Activated T-cell treated with anti-CD3 and anti-CD28 coated beads, Interleukin-2, amount 50 U/mL, for 1 hour (primary cell): ENCODE results near the gene CCDC93.

ENCODE experiments used
- DNase-seq: peaks from one replicate; pipeline ENCODE4 v3.0.0-alpha.2; 2020

Gene CCDC93

DNA sequence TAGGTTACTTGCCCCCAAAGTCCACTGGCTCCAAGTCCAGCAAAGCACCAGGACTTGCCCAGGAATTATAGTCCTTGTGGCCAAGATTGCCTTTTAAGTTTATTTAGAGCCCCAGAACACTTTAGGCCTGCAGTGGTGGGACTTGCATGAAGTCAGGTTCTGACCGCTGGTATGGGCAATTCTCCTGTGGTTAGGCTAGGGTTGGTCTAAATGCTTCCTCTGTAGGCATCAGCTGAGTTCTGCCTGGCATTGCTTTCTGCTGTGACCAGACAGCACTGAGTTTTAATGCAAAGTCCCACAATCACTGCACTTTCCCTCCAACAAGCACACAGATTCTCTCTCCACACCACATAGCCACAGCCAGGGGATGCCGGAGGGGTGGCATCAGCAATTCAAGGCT is 134.9 kb downstream of the CCDC93 start:
- DNase-seq = no peak

DNA sequence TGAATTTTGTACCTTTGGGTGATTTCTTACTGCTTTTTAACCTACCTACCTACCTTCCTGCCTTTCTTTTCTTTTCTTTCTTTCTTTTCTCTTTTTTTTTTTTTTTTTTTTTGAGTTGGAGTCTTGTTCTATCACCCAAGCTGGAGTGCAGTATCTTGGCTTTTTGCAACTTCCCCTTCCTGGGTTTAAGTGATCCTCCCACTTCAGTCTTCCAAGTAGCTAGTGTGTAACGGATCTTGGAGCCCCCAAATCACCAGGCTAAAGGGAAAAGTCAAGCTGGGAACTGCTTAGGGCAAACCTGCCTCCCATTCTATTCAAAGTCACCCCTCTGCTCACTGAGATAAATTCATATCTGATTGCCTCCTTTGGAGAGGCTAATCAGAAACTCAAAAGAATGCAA is 138.1 kb downstream of the CCDC93 start:
- DNase-seq = no peak
